ENCODE data around the gene HIPK3. TPM values are rescaled to one million over a fixed set of nuclear protein-coding genes. Genes with fewer than 3 reads are reported as not detected.
"Not testable (repeated sequence)": the region's sequence is repeated elsewhere in the genome, so short reads cannot be mapped to it uniquely, and the experiment has no call there.

Gene HIPK3
- total RNA-seq, 3 donors from 2014 or later (not counting 1 experiment from before 2014, with no cell fraction given): 80.6 to 92.9 (median 87.7) TPM

GRCh38 chr11:33211153-33211552 is 46.0 kb upstream of the HIPK3 start:
- Histone ChIP-seq H3K36me3 (ENCODE audit: control insufficient read depth, insufficient read depth, low read length) (no peaks in the 10 kb centered on the region), H3K4me1 (ENCODE audit: control insufficient read depth, insufficient read depth, low read length) (peaks cover 3% of the 10 kb centered on the region), H3K27ac (ENCODE audit: low read length) (no peak overlapping the region), H3K27me3 (ENCODE audit: control insufficient read depth, insufficient read depth, low read length) (no peaks in the 10 kb centered on the region), H3K9me3 (ENCODE audit: control insufficient read depth, insufficient read depth, low read length) (no peaks in the 10 kb centered on the region), H3K4me3 (ENCODE audit: low read length) (no peak overlapping the region)
- Mint-ChIP-seq H3K4me1 (no peaks in the 10 kb centered on the region), H3K36me3 (no peaks in the 10 kb centered on the region), H3K27ac (no peak overlapping the region), H3K4me3 (no peak overlapping the region), H3K27me3 (ENCODE audit: low read depth in 2 of 2) (peaks cover 6 to 12% of the 10 kb centered on the region in 2 donors), H3K9me3 (peaks cover 0 to 3% of the 10 kb centered on the region in 2 donors)
- DNase-seq (no peak), ATAC-seq (no peak)
- intact Hi-C loops (cut with micrococcal nuclease): no loop called here
- no peak for TF ChIP-seq CTCF (IDR thresholded peaks at IDR 0.05)
- WGBS (ENCODE audit: insufficient coverage): no CpG with 5 or more reads among the region's 3 CpGs

DNA sequence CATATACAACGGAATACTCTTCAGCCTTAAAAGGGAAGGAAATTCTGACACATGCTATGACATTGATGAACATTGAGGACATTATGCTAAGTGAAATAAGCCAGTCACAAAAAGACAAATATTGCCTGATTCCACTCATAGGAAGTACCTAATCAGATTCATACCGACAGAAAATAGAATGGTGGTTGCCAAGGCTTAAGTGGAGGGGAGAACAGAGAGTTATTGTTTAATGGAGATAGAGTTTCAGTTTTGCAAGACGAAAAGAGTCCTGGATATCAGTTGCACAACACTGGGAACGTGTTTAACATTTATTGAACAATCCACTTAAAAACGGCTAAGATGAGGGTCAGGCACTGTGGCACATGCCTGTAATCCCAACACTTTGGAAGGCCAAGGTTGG is 45.6 kb upstream of the HIPK3 start:
- H3K27me3 Mint-ChIP-seq (ENCODE audit: low read depth in 2 of 2): peaks cover 6 to 12% of the 10 kb centered on the region in 2 donors
- DNase-seq (no peak), ATAC-seq (no peak)
- Histone ChIP-seq H3K36me3 (ENCODE audit: control insufficient read depth, insufficient read depth, low read length) (no peaks in the 10 kb centered on the region), H3K27me3 (ENCODE audit: control insufficient read depth, insufficient read depth, low read length) (no peaks in the 10 kb centered on the region), H3K27ac (ENCODE audit: low read length) (no peak overlapping the region), H3K9me3 (ENCODE audit: control insufficient read depth, insufficient read depth, low read length) (no peaks in the 10 kb centered on the region), H3K4me1 (ENCODE audit: control insufficient read depth, insufficient read depth, low read length) (peaks cover 3% of the 10 kb centered on the region), H3K4me3 (ENCODE audit: low read length) (no peak overlapping the region)
- no peak overlapping the region for H3K27ac Mint-ChIP-seq
- WGBS (ENCODE audit: insufficient coverage): 88% methylated on average over 4 of the region's 5 CpGs
- intact Hi-C loops (cut with micrococcal nuclease): no loop called here
- H3K4me3 Mint-ChIP-seq: no peak overlapping the region
- TF ChIP-seq CTCF (IDR thresholded peaks at IDR 0.05): no peak
- H3K9me3 Mint-ChIP-seq: peaks cover 0 to 3% of the 10 kb centered on the region in 2 donors
- no peaks in the 10 kb centered on the region for H3K36me3 Mint-ChIP-seq
- no peaks in the 10 kb centered on the region for H3K4me1 Mint-ChIP-seq

DNA sequence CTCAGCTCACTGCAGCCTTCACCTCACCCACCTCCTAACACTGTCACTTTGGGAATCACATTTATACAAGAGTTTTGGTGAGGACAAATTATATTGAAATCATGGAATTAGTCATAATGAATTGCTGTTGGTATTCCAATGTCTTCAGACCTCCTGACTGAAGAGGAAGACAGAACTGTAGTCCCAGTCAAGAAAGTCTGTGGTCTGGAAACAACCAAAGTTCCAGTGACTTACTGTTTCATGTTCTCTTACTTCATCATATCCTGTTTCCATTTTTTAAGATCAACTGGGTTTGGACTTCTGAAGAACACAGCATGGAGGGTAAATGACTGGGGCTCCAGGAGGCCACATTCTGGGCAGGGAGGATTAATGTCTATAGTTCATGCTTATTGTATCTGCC is 43.0 kb upstream of the HIPK3 start:
- intact Hi-C loops (cut with micrococcal nuclease): no loop called here
- no peak overlapping the region for H3K27ac ChIP-seq (ENCODE audit: low read length)
- Mint-ChIP-seq H3K9me3 (peaks cover 0 to 3% of the 10 kb centered on the region in 2 donors), H3K27me3 (ENCODE audit: low read depth in 2 of 2) (peaks cover 6 to 15% of the 10 kb centered on the region in 2 donors), H3K4me3 (no peak overlapping the region), H3K4me1 (no peaks in the 10 kb centered on the region), H3K36me3 (no peaks in the 10 kb centered on the region), H3K27ac (no peak overlapping the region)
- no peak overlapping the region for H3K4me3 ChIP-seq (ENCODE audit: low read length)
- peaks cover 3% of the 10 kb centered on the region for H3K4me1 ChIP-seq (ENCODE audit: control insufficient read depth, insufficient read depth, low read length)
- no peaks in the 10 kb centered on the region for H3K27me3 ChIP-seq (ENCODE audit: control insufficient read depth, insufficient read depth, low read length)
- DNase-seq: no peak
- H3K9me3 ChIP-seq (ENCODE audit: control insufficient read depth, insufficient read depth, low read length): no peaks in the 10 kb centered on the region
- ATAC-seq: no peak
- H3K36me3 ChIP-seq (ENCODE audit: control insufficient read depth, insufficient read depth, low read length): no peaks in the 10 kb centered on the region
- TF ChIP-seq CTCF (IDR thresholded peaks at IDR 0.05): no peak

GRCh38 chr11:33214767-33215166 is 42.4 kb upstream of the HIPK3 start:
- Mint-ChIP-seq H3K4me3 (no peak overlapping the region), H3K27me3 (ENCODE audit: low read depth in 2 of 2) (peaks cover 6 to 15% of the 10 kb centered on the region in 2 donors), H3K27ac (no peak overlapping the region), H3K4me1 (no peaks in the 10 kb centered on the region), H3K9me3 (peaks cover 0 to 3% of the 10 kb centered on the region in 2 donors), H3K36me3 (no peaks in the 10 kb centered on the region)
- DNase-seq (no peak), ATAC-seq (no peak)
- H3K36me3 ChIP-seq (ENCODE audit: control insufficient read depth, insufficient read depth, low read length): no peaks in the 10 kb centered on the region
- no peak overlapping the region for H3K4me3 ChIP-seq (ENCODE audit: low read length)
- intact Hi-C loops (cut with micrococcal nuclease): no loop called here
- H3K4me1 ChIP-seq (ENCODE audit: control insufficient read depth, insufficient read depth, low read length): peaks cover 3% of the 10 kb centered on the region
- WGBS (ENCODE audit: insufficient coverage): 50% methylated on average over 2 of the region's 2 CpGs
- H3K9me3 ChIP-seq (ENCODE audit: control insufficient read depth, insufficient read depth, low read length): no peaks in the 10 kb centered on the region
- H3K27me3 ChIP-seq (ENCODE audit: control insufficient read depth, insufficient read depth, low read length): no peaks in the 10 kb centered on the region
- no peak overlapping the region for H3K27ac ChIP-seq (ENCODE audit: low read length)
- no peak for TF ChIP-seq CTCF (IDR thresholded peaks at IDR 0.05)

DNA sequence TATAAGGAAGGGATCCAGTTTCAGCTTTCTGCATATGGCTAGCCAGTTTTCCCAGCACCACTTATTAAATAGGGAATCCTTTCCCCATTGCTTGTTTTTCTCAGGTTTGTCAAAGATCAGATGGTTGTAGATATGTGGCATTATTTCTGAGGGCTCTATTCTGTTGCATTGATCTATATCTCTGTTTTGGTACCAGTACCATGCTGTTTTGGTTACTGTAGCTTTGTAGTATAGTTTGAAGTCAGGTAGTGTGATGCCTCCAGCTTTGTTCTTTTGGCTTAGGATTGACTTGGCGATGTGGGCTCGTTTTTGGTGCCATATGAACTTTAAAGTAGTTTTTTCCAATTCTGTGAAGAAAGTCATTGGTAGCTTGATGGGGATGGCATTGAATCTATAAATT is 40.5 kb upstream of the HIPK3 start:
- DNase-seq; H3K27me3 Mint-ChIP-seq (ENCODE audit: low read depth in 2 of 2); H3K27ac Mint-ChIP-seq; H3K4me3 Mint-ChIP-seq; ATAC-seq; H3K36me3 ChIP-seq (ENCODE audit: control insufficient read depth, insufficient read depth, low read length); H3K4me1 Mint-ChIP-seq; H3K27me3 ChIP-seq (ENCODE audit: control insufficient read depth, insufficient read depth, low read length); H3K27ac ChIP-seq (ENCODE audit: low read length); H3K4me3 ChIP-seq (ENCODE audit: low read length); H3K9me3 ChIP-seq (ENCODE audit: control insufficient read depth, insufficient read depth, low read length); H3K4me1 ChIP-seq (ENCODE audit: control insufficient read depth, insufficient read depth, low read length); intact Hi-C loops (cut with micrococcal nuclease); H3K36me3 Mint-ChIP-seq; H3K9me3 Mint-ChIP-seq: not testable (repeated sequence)
- no CpG with 5 or more reads among the region's 2 CpGs for WGBS (ENCODE audit: insufficient coverage)
